GM21737 (cell line): ENCODE results near the gene GDF15.
"Not testable (repeated sequence)": the region's sequence is repeated elsewhere in the genome, so short reads cannot be mapped to it uniquely, and the experiment has no call there.

Experiments
- ATAC-seq: cut with Tn5 transposase; IDR thresholded peaks from one replicate; pipeline ENCODE4 v1.9.1; 2021; ENCODE audit warnings: mild to moderate bottlenecking, moderate library complexity; ENCODE audit not compliant: unreplicated experiment

GDF15 gene

DNA sequence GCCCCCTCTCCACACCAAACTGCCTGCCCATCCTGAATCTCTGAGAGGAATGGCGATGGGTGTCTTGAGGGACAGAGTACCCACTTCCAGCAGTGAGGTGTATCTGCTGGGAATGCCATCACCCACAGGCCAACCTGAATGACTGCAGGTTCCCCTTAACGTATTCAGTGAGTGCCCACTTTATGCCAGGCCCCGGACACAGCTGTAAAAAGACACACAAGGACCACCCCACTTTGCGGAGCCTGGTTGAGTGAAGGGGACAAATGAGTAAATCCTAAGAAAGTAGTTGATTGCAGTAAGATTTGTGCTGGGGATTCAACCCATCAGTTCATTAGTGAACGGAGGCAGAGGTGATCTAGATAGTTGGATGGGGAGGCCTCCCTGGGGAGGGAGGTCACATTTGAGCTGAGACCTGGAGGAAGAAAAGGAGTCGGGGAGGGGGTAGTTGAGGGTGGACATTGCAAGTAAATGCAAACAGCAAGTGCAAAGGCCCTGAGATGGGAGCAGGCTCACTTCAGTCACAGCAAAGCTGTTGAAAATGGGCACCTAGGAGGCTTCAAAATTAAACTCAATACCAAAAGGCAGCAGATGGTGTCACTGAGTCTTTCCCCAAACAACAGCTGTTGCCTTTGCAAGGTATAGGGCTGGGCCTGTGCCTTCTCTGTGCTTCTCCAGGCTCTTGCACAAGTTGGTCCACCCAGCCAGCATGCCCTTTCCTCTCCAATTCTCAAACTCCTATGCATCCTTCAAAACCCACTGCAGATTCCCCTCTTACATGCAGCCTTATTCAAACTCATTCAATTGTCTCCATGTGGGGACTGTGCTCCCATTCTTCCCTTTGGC, 4.3 kb downstream of the GDF15 start:
- ATAC-seq, result no peak

DNA sequence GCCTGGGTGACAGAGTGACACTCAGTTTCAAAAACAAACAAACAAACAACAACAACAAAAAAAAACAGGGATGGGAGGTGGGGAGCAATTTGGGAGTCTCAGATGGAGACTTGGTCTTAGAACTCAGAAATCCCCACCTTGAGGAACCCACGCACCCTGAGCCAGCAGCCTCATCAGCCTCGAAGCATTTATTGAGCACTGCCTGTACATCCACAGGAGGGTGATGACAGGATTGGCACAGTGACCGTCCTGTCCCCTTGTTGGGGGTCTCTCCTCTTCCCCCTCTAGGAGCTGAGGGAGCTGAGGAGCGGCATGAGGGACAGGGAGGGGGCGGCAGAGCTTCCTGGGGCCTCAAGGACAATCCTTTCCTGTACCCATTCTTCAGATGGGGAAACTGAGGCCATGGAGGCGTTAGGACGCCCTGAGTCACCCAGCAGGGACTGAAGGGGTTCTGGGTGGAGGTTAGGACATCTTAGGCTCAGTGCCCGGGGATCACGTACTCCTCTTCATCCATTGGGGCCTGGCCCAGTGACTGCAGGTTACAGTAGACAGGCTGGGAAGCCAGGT, 5.6 kb downstream of the GDF15 start:
- ATAC-seq, result no peak

DNA sequence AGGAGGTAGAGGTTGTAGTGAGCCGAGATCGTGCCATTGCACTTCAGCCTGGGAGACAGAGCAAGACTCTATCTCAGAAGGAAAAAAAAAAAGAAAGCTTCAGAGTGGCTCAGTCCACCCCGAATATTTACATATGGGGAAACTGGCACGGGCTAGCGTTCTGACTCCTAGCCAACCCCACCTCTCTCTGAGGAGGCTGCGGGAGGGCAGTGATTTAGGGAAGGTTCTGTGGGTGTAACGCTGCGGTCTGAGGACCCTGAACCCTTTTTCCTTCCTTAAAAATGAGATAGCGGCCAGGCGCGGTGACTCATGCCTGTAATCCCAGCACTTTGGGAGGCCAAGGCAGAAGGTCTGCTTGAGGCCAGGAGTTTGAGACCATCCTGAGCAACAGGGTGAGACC, 6.5 kb downstream of the GDF15 start:
- ATAC-seq, result no peak

DNA sequence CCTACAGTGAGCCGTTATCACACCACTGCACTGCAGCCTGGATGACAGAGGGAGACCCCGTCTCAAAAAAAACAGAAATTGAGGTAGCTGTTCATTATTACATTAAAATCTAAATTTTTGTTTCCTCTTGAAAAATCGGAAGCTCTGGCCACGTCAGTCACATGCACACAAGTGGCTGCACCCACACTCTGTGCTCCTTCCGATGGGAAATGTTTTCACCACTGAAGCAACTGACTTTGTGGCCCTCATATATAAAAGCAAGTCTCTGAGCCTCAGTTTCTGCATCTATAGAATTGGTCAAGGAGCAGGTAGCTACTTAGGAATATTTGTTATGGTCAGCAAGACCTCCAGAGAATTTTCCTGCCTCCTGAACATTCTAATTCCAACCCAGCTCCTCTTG, 7.0 kb downstream of the GDF15 start:
- ATAC-seq, result no peak

DNA sequence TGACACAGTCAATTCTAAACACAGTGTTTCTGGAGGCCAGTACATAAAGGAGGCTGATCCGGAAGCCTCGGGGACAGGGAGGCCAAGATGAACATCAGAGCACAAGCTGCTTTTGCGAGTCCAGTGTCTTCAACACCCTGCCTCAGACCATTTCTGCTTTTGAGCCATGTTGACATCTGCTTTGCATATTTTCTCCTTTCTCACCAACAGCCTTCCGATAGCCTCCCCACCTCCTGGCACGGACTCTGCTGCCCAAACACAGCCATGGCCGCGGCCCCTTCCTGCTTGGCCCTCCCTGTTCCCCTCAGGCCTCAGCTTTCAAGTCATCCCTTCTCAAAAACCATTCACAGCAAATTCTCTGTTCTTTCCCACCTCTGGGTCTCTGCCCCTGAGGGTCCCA, 7.9 kb downstream of the GDF15 start:
- ATAC-seq, result no peak

DNA sequence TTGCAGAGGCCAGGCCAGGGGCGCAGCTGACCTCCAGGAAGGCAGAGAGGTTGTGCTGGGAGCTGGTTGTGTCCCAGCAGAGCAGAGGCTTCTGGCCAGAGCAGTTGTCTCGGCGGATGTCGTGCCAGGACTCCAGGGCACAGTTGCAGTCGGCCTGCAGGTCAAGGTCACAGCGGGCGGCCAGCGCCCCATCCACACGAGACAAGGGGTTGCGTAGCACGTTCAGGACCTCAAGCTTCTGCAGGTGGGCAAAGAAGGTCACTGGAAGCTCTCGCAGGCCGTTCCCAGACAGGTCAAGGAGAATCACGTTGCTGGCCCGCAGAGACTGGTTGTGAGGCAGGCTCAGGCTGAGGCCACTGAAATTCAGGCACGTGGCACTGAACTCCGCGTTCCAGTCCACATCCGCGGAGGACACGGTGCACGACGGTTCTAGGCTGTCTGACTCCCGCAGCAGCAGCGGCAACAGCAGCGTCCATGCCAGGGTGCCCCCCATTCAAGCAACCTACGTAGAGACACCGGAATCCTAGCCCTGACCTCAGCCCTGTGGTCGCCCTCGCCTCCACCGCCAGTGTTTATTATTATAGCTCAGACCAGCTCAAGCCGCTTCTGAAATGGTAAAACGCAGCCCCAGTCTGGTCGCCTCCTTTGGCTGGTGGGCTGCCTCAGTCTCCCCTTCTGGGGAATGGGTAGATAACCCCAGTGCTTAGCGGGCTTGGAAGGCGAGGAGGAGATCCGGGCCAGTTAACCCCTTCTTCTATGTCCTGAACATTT, 10.7 kb downstream of the GDF15 start:
- ATAC-seq, result no peak

DNA sequence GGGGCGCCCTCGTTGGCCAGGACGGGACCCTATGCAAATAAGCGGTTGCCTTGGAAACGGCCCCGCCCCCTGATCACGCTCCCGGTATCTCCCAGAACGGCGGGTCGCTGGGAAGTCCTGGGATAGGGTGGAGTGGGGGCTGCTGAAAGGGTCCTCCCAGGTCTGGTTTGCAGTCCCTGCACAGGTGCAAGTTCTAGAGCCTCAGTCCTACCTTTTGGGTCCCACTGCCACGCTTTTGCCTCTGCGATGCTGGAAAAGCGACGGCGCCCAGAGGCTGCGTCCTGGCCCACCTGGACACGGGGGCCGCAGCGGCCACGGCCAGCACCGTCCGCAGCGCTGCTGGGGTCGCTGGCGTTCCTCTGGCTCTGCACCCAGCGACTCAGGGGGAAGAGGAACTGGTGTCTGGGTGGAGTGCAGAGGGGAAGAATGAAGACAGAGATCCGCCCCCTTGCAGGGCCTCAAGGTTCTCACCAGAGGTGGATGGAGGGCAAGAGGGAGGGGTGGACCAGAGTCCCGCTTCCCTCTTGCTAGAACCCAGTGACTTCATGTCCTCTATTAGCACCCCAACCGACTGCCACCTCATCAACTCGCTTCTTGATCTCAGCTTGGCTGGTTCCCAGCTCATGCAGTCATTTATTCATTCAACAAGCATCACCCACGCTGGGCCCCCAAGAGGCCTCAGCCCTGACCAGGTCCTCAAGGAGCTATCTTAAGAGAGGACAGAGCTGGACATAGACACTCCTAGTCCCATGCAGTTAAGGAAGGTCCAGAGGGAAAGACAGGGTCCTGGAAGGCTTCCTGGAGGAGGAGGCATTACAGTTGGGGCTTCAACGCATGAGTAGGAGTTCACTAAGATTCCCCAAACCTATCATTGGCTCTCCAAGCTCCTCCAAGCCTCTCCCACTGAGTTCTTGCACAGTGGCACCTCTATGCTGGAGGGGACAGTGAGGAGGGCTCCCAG, 11.6 kb downstream of the GDF15 start, which contains the start of gene LRRC25:
TSS of gene LRRC25 (minus strand) at position 381 of the 961 bp plus-strand sequence. CDS start 659 bp downstream, outside the sequence.
- no peak for ATAC-seq

DNA sequence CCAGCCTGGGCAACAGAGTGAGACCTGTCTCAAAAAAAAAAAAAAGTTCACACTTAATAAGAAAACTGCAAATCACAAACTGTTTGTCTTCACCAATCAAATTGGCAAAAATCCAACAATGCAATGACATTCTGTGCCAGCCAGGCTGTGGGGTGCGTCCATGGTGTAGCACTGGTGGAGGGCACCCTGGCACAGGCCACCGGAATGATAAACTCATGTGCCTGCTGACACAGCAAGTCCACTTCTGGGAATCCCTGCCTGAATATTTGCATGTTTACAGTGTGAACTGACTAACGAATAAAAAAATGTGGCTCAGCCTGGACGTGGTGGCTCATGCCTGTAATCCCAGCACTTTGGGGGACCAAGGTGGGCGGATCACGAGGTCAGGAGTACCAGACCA, 13.1 kb downstream of the GDF15 start:
- ATAC-seq, result no peak

DNA sequence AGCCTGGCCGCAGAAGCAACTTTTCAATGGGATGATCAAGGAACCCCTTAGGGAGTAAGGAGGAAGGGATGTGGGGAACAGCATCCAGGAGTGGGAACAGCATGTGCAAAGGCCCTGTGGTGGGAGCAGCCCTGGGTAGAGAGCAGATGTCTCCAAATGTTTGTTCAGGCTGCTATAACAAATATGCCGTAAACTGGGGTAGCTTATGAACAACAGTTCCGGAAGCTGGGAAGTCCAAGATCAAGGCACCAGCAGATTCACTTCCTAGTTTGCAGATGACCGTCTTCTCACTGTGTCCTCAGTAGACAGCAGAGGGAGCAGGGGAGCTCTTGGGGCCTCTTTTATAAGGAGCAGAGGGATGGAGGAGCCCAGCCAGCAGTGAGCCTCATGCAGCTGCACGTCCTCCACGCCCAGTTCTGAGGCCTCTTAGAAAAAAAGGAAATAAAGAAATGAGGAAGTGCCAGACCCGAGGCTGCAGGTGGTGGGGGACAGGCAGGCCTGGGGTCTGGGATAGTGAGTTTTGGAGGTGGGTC, 15.7 kb downstream of the GDF15 start:
- ATAC-seq, result no peak

DNA sequence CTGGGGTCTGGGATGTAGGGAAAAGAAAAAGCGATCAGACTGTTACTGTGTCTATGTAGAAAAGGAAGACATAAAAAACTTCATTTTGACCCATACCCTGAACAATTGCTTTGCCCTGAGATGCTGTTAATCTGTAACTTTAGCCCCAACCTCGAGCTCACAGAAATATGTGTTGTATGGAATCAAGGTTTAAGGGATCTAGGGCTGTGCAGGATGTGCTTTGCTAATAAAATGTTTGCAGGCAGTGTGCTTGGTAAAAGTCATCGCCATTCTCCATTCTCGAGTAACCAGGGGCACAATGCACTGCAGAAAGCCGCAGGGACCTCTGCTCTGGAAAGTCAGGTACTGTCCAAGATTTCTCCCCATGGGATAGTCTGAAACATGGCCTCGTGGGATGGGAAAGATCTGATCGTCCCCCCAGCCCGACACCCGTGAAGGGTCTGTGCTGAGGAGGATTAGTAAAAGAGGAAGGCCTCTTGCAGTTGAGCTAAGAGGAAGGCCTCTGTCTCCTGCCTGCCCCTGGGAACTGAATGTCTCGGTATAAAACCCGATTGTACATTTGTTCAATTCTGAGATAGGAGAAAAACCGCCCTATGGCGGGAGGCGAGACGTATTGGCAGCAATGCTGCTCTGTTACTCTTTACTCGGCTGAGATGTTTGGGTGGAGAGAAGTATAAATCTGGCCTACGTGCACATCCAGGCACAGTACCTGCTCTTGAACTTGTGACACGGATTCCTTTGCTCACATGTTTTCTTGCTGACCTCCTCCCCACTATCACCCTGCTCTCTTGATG, 16.7 kb downstream of the GDF15 start:
- ATAC-seq, result not testable (repeated sequence)

DNA sequence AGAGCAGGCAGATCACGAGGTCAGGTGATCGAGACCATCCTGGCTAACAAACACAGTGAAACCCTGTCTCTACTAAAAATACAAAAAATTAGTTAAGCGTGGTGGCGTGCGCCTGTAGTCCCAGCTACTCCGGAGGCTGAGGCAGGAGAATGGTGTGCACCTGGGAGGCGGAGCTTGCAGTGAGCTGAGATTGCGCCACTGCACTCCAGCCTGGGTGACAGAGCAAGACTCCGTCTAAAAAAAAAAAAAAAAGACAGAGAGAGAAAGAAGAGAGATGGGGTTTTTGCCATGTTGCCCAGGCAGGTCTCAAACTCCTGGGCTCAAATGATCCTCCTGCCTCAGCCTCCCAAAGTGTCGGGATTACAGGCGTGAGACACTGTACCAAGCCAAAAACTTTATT, 19.8 kb downstream of the GDF15 start:
- not testable (repeated sequence) for ATAC-seq

DNA sequence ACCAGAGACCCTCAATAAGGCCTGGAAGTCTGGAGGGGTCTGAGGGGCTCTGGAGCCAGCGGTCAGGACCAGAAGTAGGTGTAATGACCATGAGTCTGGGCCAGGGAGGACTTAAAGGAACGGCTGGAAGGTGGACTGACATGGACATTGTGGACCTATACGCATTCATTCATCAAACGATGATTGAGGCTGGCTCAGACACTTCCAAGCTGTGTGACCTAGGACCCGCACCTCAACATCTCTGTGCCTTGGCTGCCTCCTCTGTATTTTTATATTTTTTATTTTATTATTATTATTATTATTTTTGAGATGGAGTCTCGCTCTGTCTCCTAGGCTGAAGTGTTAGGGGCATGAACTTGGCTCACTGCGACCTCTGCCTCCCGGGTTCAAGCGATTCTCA, 20.8 kb downstream of the GDF15 start:
- no peak for ATAC-seq

DNA sequence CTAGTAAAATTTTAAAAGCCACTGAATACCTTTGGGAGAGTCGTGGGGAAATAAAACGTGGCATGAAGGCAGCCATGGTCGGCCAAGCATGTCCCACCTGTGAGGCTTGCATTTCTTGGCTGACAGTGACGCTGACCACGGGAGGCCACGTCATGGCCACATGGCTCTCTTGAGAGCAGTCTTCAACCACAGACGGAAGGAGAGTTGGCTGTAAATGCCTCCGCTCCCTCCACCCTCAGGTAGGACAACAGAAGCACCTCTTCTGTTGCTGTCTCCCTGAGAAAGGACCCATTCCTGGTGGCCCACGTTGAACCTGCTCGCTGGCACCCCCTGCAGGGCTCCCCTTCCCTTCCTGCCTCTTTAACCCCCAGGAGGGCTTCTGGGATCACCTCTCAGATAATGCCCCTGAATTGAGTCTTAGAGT, 22.1 kb downstream of the GDF15 start:
- ATAC-seq, result peak; percentile 67

DNA sequence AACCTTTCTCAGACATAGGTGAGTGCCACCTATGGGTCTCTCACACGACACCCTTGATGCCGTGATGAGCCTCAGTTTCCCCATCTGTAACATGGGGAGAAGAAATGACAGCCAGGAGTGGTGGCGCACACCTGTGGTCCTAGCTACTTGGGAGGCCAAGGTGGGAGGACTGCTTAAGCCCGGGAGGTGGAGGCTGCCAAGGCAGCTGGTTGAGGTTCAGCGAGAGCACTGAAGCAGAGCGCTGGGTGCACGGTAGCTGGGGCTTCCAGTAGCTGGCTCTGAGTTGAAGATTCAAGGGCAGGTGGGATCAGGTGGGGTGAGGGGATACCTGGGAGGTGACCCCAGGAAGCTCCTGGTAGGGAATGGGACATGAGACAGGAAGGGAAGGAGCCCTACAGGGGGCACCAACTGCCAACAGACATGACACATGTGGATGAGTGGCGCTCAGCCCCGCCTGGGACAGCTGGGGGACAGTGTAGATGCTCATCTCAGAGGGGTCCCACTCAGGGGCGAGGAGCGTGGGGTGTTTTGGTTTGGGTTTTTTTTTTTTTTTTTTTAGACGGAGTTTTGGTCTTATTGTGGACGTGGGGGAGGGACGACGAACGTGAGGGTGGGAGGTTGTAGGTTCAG, 26.8 kb downstream of the GDF15 start:
- ATAC-seq, result no peak

DNA sequence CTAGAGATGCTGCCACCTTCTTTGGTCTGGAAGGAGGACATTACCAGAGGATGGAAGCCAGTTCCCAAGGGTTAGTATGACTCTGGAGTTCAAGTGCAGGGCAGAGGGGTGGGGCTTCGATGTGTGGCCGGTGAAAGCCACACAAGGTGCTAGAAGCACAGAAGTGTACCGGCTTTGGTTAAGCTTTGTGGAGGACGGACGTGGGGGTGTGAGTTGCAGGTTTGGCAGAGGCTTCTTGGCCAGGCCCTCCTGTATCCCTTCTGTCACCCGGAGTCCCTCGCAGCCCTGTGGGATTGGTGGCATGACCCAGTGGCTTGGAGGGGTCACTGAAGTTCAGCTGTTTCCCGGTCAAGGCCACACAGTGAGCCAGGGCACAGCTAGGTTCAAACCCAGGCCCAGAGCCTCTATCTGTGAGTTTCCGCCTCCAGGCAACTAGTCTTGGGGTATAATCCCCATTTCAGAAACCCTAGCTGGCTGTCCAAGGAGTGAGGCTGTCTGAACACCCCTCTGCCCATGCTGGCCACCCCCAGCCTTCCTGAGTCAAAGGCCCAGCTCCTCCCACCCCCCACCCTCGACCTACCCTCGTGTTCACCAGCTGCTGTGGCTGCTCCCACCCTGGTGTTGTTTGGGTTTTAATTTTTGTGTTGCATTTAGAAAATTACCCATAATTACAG, 28.7 kb downstream of the GDF15 start:
- no peak for ATAC-seq

DNA sequence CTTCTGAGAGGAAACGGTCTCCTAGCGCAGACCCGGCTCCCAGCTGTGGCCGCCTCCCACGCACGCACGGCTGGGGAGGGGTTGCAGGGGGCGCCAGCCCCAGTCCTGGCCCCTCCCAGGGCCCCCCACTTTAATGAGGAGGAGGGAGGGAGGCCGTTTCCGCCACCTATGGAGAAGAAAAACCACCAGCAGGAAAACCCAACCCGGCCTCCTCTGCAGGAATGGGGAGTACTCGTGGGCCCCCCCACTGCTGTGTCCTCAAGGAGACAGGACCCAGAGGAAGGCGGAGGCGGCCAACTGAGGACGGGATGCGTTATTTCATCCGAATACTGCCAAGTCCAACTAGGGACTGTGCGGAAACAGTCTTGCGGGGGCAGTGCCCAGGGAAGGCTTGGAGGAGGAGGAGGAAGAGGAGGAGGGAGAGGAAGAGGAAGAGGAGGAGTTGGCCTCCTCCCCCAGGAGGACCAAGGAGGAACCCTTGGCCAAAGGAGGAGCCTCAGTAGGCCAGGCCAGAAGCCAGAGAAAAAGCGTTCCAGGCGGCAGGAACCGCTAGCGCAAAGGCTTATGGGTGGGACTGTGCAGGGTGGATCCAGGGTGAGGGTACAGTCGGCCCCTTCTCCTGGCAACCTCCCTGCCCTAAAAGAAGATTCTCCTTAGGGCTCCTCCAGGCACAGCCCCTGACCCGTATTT, 29.4 kb downstream of the GDF15 start:
- no peak for ATAC-seq

DNA sequence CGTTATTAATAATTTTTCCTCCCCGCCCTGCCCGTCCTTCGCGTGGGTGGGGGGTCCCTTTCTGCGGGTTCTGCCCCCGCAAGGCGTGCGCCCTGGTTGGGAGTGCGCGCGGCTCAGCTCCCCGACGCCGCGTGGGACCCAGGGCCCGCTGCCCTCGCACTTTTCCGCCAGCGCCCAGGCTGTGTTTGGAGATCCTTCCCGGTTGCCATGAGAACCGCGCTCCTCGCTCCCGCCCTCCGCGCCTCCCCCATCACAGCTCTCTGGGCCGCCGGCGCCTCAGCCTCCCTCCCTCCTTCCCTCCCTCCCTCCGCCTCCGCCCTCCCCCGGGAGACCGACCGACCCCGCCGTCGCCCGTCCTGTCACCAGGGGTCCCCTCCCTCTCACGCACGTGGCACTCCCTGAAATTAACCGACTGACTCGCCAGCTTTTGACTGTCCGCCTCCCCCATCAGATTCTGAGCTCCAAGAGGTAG, 30.9 kb downstream of the GDF15 start:
- ATAC-seq, result no peak
